PC-9 (cell line): ENCODE data around the gene HOXA9. TPM values are rescaled to one million over a fixed set of nuclear protein-coding genes. Genes with fewer than 3 reads are reported as not detected.

Experiments used
- BruUV-seq: library from RNA; stranded (reverse); fragments of 400-500 nt; replicated peaks from 2 replicates; lab custom pipeline; 2021; lab: Mats Ljungman, UMichigan
- CTCF ChIA-PET: fragments of 300-600 bp; sonication (Branson Sonifier 250); formaldehyde crosslinking; loops from one replicate; lab custom pipeline; 2022; ENCODE audit warnings: antibody characterized with exemption; lab: Charles Lee
- POLR2A ChIA-PET: fragments of 300-600 bp; sonication (Branson Sonifier 250); formaldehyde crosslinking; loops from one replicate; lab custom pipeline; 2022; ENCODE audit warnings: antibody characterized with exemption; ENCODE audit not compliant: unreplicated experiment; lab: Charles Lee
- DNase-seq, 2 experiments: peaks; one replicate each; pipeline versions ENCODE4 v3.0.0 to v3.0.0-alpha.2; 2015 to 2022; ENCODE audit warnings: mixed read lengths in 1 of 2
- H2AFZ ChIP-seq: fragments of 200-600 bp; sonication (generic); 2 replicates; pipeline ENCODE4 v1.8.1; 2017; ENCODE audit warnings: antibody characterized with exemption
- H3F3A ChIP-seq: fragments of 200-600 bp; sonication (generic); 2 replicates; pipeline ENCODE4 v1.8.1; 2017; ENCODE audit warnings: antibody characterized with exemption, mild to moderate bottlenecking, low read depth; ENCODE audit not compliant: insufficient read depth
- H3K27ac ChIP-seq: fragments of 200-600 bp; sonication (generic); 2 replicates; pipeline ENCODE4 v1.6.1; 2016; ENCODE audit warnings: mixed run types
- H3K27me3 ChIP-seq: fragments of 200-600 bp; sonication (generic); 2 replicates; pipeline ENCODE4 v1.6.1; 2016; ENCODE audit warnings: low read depth, mixed run types; ENCODE audit not compliant: insufficient read depth
- H3K36me3 ChIP-seq: fragments of 200-600 bp; sonication (generic); 2 replicates; pipeline ENCODE4 v1.6.1; 2016; ENCODE audit warnings: low read depth, mixed run types
- H3K4me1 ChIP-seq: fragments of 200-600 bp; sonication (generic); replicated peaks from 2 replicates; pipeline ENCODE4 v1.6.1; 2016; ENCODE audit warnings: mixed run types; ENCODE audit not compliant: insufficient read depth
- H3K4me2 ChIP-seq: fragments of 200-600 bp; sonication (generic); 2 replicates; pipeline ENCODE4 v1.6.1; 2017; ENCODE audit warnings: mixed run types
- H3K4me3 ChIP-seq: fragments of 200-600 bp; sonication (generic); 2 replicates; pipeline ENCODE4 v1.6.1; 2016; ENCODE audit warnings: mixed run types
- H3K79me2 ChIP-seq: fragments of 200-600 bp; sonication (generic); 2 replicates; pipeline ENCODE4 v1.6.1; 2017; ENCODE audit warnings: low read depth, mixed run types
- H3K9me2 ChIP-seq: fragments of 200-600 bp; sonication (generic); 2 replicates; pipeline ENCODE4 v1.8.1; 2017; ENCODE audit warnings: mild to moderate bottlenecking; ENCODE audit not compliant: insufficient read depth
- H3K9me3 ChIP-seq: fragments of 200-600 bp; sonication (generic); 2 replicates; pipeline ENCODE4 v1.8.1; 2016; ENCODE audit warnings: low read depth; ENCODE audit not compliant: insufficient read depth
- H4K20me1 ChIP-seq: fragments of 200-600 bp; sonication (generic); 2 replicates; pipeline ENCODE4 v1.8.1; 2017; ENCODE audit not compliant: insufficient read depth
- CTCF ChIP-seq: fragments of 200-600 bp; sonication (generic); conservative IDR thresholded peaks from 2 replicates; pipeline ENCODE4 v1.6.1; 2017; ENCODE audit warnings: mixed run types, antibody characterized with exemption, mild to moderate bottlenecking, moderate library complexity
- EZH2 ChIP-seq: fragments of 200-600 bp; sonication (generic); IDR thresholded peaks from 2 replicates; pipeline ENCODE4 v1.8.0; 2017; ENCODE audit warnings: antibody characterized with exemption, low read depth
- intact Hi-C: fragments of 100-400 bp; cut with micrococcal nuclease; formaldehyde crosslinking; loops from one replicate; pipeline ENCODE4 v1.10.0; 2022; ENCODE audit not compliant: unreplicated experiment
- total RNA-seq: library from RNA; stranded (reverse); gene quantifications from 2 replicates; pipeline ENCODE4 v1.2.3, GENCODE V29; 2021

HOXA9 gene
- total RNA-seq, 1 experiment from 2014 or later: 2.5 TPM

- Histone ChIP-seq H3K4me1 (peaks cover 9% of the 10 kb centered on the region), H3K27ac (no peak overlapping the region), H3K36me3 (no peaks in the 10 kb centered on the region), H3F3A (peaks cover 12% of the 10 kb centered on the region; the same call in 1 of the 2 replicates), H3K9me2 (no peaks in the 10 kb centered on the region), H4K20me1 (no peaks in the 10 kb centered on the region), H3K27me3 (no peaks in the 10 kb centered on the region), H3K4me3 (no peak overlapping the region), H3K9me3 (no peaks in the 10 kb centered on the region), H2AFZ (no peak overlapping the region), H3K79me2 (no peaks in the 10 kb centered on the region), H3K4me2 (peak overlapping the region; percentile 43; the same call in 1 of the 2 replicates)
- POLR2A ChIA-PET: no interaction called here
- CTCF ChIA-PET: interaction anchor here (0.7 to 1.1 kb wide), 3 partner anchors 19 to 423 kb away, joined by 3 to 12 read pairs (median 3); no protein-coding TSS in a partner anchor
- BruUV-seq: no TSS peak
- TF ChIP-seq EZH2 (no peak), CTCF (peak; percentile 96)
- peak in 1 of 2 experiments; percentile 62 for DNase-seq
- intact Hi-C loops: loop anchor here (5.0 kb wide), 1 partner anchor 1287 kb away; no protein-coding TSS in a partner anchor
These were observed 14.4 kb upstream of the HOXA9 start for GRCh38 chr7:27179503-27180430.

GRCh38 chr7:27179030-27179429, 13.7 kb upstream of the HOXA9 start:
- intact Hi-C loops: no loop called here
- TF ChIP-seq CTCF: no peak
- TF ChIP-seq EZH2: no peak
- Histone ChIP-seq H3K9me3 (no peaks in the 10 kb centered on the region), H3K4me1 (peaks cover 7% of the 10 kb centered on the region), H3K36me3 (no peaks in the 10 kb centered on the region), H3K27ac (no peak overlapping the region), H3K4me2 (no peak overlapping the region), H3K4me3 (no peak overlapping the region), H3K9me2 (no peaks in the 10 kb centered on the region), H3K79me2 (no peaks in the 10 kb centered on the region), H3F3A (peaks cover 12% of the 10 kb centered on the region; the same call in 1 of the 2 replicates), H2AFZ (no peak overlapping the region), H4K20me1 (no peaks in the 10 kb centered on the region), H3K27me3 (no peaks in the 10 kb centered on the region)
- no peak for DNase-seq
- ChIA-PET POLR2A (no interaction called here), CTCF (interaction anchor here (0.5 to 1.1 kb wide), 4 partner anchors 18 to 807 kb away, joined by 3 to 12 read pairs (median 3); no protein-coding TSS in a partner anchor)
- no TSS peak for BruUV-seq

- TF ChIP-seq EZH2 (no peak), CTCF (no peak)
- DNase-seq: no peak
- no peaks in the 10 kb centered on the region for H3K79me2 ChIP-seq
- no peaks in the 10 kb centered on the region for H3K27me3 ChIP-seq
- H3F3A ChIP-seq: peaks cover 12% of the 10 kb centered on the region; the same call in 1 of the 2 replicates
- no peaks in the 10 kb centered on the region for H3K9me3 ChIP-seq
- H3K9me2 ChIP-seq: no peaks in the 10 kb centered on the region
- no peaks in the 10 kb centered on the region for H3K36me3 ChIP-seq
- intact Hi-C loops: no loop called here
- H3K4me1 ChIP-seq: peaks cover 3% of the 10 kb centered on the region
- no peak overlapping the region for H3K4me3 ChIP-seq
- no TSS peak for BruUV-seq
- no peak overlapping the region for H3K27ac ChIP-seq
- H4K20me1 ChIP-seq: no peaks in the 10 kb centered on the region
- H3K4me2 ChIP-seq: no peak overlapping the region
- CTCF ChIA-PET: interaction anchor here (0.5 to 0.7 kb wide), 2 partner anchors 113 to 806 kb away, joined by 3 read pairs; no protein-coding TSS in a partner anchor
- no peak overlapping the region for H2AFZ ChIP-seq
- POLR2A ChIA-PET: no interaction called here
These were observed 13.0 kb upstream of the HOXA9 start for GRCh38 chr7:27178366-27178765.
